C4-2B (cell line): ENCODE results near the gene MUC13.

ENCODE experiments used
- H3K27ac ChIP-seq: fragments of 450-650 bp; 2 replicates; pipeline ENCODE4 v1.5.1; 2017
- CTCF ChIP-seq: fragments of 450-650 bp; conservative IDR thresholded peaks from 2 replicates; pipeline ENCODE4 v1.5.1; 2017; ENCODE audit warnings: mild to moderate bottlenecking
- ZFX ChIP-seq: fragments of 450-650 bp; IDR thresholded peaks from 2 replicates; pipeline ENCODE4 v1.6.1; 2017

MUC13 gene

GRCh38 chr3:124873226-124873625 is 61.3 kb downstream of the MUC13 start:
- no peak overlapping the region for H3K27ac ChIP-seq
- no peak for TF ChIP-seq ZFX

- TF ChIP-seq CTCF = no peak
- TF ChIP-seq ZFX = no peak
- H3K27ac ChIP-seq = no peak overlapping the region
Observed at GRCh38 chr3:124867511-124867910, 67.0 kb downstream of the MUC13 start.

GRCh38 chr3:124862006-124862405 is 72.5 kb downstream of the MUC13 start:
- TF ChIP-seq ZFX (no peak), CTCF (no peak)
- no peak overlapping the region for H3K27ac ChIP-seq

GRCh38 chr3:124861041-124861440 is 73.5 kb downstream of the MUC13 start:
- H3K27ac ChIP-seq = no peak overlapping the region
- TF ChIP-seq ZFX = no peak
- no peak for TF ChIP-seq CTCF

GRCh38 chr3:124860599-124860998 is 74.0 kb downstream of the MUC13 start:
- H3K27ac ChIP-seq = no peak overlapping the region
- no peak for TF ChIP-seq ZFX
- no peak for TF ChIP-seq CTCF

GRCh38 chr3:124859025-124859424 is 75.5 kb downstream of the MUC13 start:
- H3K27ac ChIP-seq = no peak overlapping the region
- no peak for TF ChIP-seq CTCF

- TF ChIP-seq ZFX (no peak), CTCF (no peak)
- no peak overlapping the region for H3K27ac ChIP-seq
Observed at GRCh38 chr3:124858275-124858674, 76.3 kb downstream of the MUC13 start.

GRCh38 chr3:124856677-124857076 is 77.9 kb downstream of the MUC13 start:
- TF ChIP-seq ZFX (no peak), CTCF (no peak)
- H3K27ac ChIP-seq = no peak overlapping the region
